Measurements from ENCODE around the gene SLX4IP. TPM values are rescaled to one million over a fixed set of nuclear protein-coding genes. Genes with fewer than 3 reads are reported as not detected.

SLX4IP gene
- total RNA-seq, 2 donors from 2014 or later = 4.7 to 5.8 TPM

GRCh38 chr20:10501402-10501801, 66.3 kb downstream of the SLX4IP start:
- ATAC-seq (ENCODE audit: insufficient number of reproducible peaks, low FRiP score, low read depth) (no peak), DNase-seq (ENCODE audit: low spot score) (no peak)
- Histone ChIP-seq H3K36me3 (no peaks in the 10 kb centered on the region), H3K4me1 (ENCODE audit: control insufficient read depth in 1 of 2, low read depth in 2 of 2) (peaks cover 12 to 36% of the 10 kb centered on the region in 2 donors), H3K4me3 (peak overlapping the region; percentile 39), H3K27ac (no peak overlapping the region), H3K27me3 (replicated peaks; ENCODE audit: insufficient read depth) (no peaks in the 10 kb centered on the region), H3K9me3 (no peaks in the 10 kb centered on the region)
- no peak for TF ChIP-seq CTCF (IDR thresholded peaks at IDR 0.05)

- ATAC-seq (ENCODE audit: insufficient number of reproducible peaks, low FRiP score, low read depth) (no peak), DNase-seq (ENCODE audit: low spot score) (no peak)
- Histone ChIP-seq H3K4me1 (ENCODE audit: control insufficient read depth in 1 of 2, low read depth in 2 of 2) (peaks cover 14 to 43% of the 10 kb centered on the region in 2 donors), H3K27me3 (replicated peaks; ENCODE audit: insufficient read depth) (no peaks in the 10 kb centered on the region), H3K36me3 (no peaks in the 10 kb centered on the region), H3K9me3 (no peaks in the 10 kb centered on the region), H3K4me3 (no peak overlapping the region), H3K27ac (no peak overlapping the region)
- TF ChIP-seq CTCF (IDR thresholded peaks at IDR 0.05) = no peak
Measured at GRCh38 chr20:10502098-10502526, 67.0 kb downstream of the SLX4IP start.

GRCh38 chr20:10504608-10504993, 69.5 kb downstream of the SLX4IP start:
- no peak for TF ChIP-seq CTCF (IDR thresholded peaks at IDR 0.05)
- H3K4me3 ChIP-seq = no peak overlapping the region
- ATAC-seq (ENCODE audit: insufficient number of reproducible peaks, low FRiP score, low read depth) = no peak
- H3K9me3 ChIP-seq = no peaks in the 10 kb centered on the region
- H3K36me3 ChIP-seq = no peaks in the 10 kb centered on the region
- peaks cover 25 to 63% of the 10 kb centered on the region in 2 donors for H3K4me1 ChIP-seq (ENCODE audit: control insufficient read depth in 1 of 2, low read depth in 2 of 2)
- peak overlapping the region; percentile 47 to 77 for H3K27ac ChIP-seq
- no peaks in the 10 kb centered on the region for H3K27me3 ChIP-seq (replicated peaks; ENCODE audit: insufficient read depth)
- DNase-seq (ENCODE audit: low spot score) = no peak

GRCh38 chr20:10504994-10505730, 70.1 kb downstream of the SLX4IP start:
- peak overlapping the region; percentile 47 to 77 for H3K27ac ChIP-seq
- no peaks in the 10 kb centered on the region for H3K36me3 ChIP-seq
- H3K4me3 ChIP-seq = no peak overlapping the region
- no peaks in the 10 kb centered on the region for H3K27me3 ChIP-seq (replicated peaks; ENCODE audit: insufficient read depth)
- no peaks in the 10 kb centered on the region for H3K9me3 ChIP-seq
- no peak for ATAC-seq (ENCODE audit: insufficient number of reproducible peaks, low FRiP score, low read depth)
- TF ChIP-seq CTCF (IDR thresholded peaks at IDR 0.05) = no peak
- DNase-seq (ENCODE audit: low spot score) = no peak
- peaks cover 25 to 65% of the 10 kb centered on the region in 2 donors for H3K4me1 ChIP-seq (ENCODE audit: control insufficient read depth in 1 of 2, low read depth in 2 of 2)

GRCh38 chr20:10505827-10506226, 70.7 kb downstream of the SLX4IP start:
- Histone ChIP-seq H3K4me1 (ENCODE audit: control insufficient read depth in 1 of 2, low read depth in 2 of 2) (peaks cover 26 to 67% of the 10 kb centered on the region in 2 donors), H3K9me3 (no peaks in the 10 kb centered on the region), H3K27ac (peak overlapping the region; percentile 1 to 77), H3K27me3 (replicated peaks; ENCODE audit: insufficient read depth) (no peaks in the 10 kb centered on the region), H3K36me3 (no peaks in the 10 kb centered on the region), H3K4me3 (no peak overlapping the region)
- ATAC-seq (ENCODE audit: insufficient number of reproducible peaks, low FRiP score, low read depth) (no peak), DNase-seq (ENCODE audit: low spot score) (no peak)
- TF ChIP-seq CTCF (IDR thresholded peaks at IDR 0.05) = no peak
